ENCODE results near the gene WNK4.
"Not testable (repeated sequence)": the region's sequence is repeated elsewhere in the genome, so short reads cannot be mapped to it uniquely, and the experiment has no call there.

Gene WNK4

DNA sequence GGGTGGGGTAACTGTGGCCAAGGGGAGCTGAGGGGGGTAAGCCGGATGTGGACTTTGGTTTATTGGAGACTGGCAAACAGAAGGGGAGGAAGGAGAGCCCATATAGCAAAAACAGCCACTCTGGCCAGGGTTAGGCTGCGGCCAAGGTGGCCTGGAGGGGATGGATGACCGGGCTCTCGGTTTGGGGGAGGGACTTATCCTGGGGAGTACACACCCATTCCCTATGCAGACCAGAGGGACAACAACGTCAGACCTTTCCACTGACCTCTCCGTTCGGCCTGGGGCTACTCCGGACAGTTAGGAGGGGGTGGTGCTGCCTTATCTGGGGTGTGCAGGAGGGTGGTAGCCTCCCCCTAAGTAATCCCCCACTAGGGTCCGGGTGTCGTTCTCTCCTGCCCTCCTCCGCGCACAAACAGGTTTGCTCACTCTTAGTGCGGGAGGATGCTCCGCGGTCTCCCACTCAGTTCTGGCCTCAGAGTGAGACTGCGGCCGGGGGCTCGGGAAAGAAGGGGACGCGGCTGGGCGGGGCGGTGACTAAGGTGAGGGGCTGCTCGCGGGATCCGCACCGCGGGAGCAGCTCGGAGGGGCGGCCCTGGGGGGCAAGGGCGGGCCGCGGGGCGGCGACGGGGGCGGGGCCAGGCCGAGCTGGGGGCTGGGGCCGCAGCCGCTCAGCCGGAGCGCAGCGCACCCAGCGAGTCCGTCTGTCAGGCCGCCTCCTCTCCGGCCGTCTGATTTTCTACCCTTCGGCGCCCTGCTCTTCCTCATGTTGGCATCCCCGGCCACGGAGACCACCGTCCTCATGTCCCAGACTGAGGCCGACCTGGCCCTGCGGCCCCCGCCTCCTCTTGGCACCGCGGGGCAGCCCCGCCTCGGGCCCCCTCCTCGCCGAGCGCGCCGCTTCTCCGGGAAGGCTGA, at the start of gene WNK4:
TSS of gene WNK4 (plus strand) at position 675 of the 915 bp plus-strand sequence. CDS start at position 764, 89 bp downstream.
- DNase-seq (ENCODE audit: low read depth in 2 of 2) = no peak

DNA sequence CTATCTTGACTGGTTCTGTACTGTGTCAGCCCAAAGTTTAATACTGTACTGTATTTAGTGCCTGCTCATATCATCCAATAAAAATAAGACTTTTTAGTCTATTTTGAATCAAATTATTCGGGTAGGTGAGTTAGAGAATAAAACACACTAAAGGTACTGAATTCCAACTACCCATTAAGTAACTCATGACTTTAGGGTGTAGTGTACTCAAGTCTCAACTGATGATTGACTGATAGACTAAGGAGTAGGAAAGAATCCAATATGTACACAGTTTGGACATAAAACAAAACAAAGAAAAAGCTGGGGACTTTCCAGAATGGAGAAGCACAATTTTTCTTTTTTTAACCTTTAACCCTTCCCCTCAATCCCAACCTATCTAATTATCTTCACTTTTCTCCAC, 39.7 kb upstream of the WNK4 start:
- DNase-seq (ENCODE audit: low read depth in 2 of 2) = no peak

DNA sequence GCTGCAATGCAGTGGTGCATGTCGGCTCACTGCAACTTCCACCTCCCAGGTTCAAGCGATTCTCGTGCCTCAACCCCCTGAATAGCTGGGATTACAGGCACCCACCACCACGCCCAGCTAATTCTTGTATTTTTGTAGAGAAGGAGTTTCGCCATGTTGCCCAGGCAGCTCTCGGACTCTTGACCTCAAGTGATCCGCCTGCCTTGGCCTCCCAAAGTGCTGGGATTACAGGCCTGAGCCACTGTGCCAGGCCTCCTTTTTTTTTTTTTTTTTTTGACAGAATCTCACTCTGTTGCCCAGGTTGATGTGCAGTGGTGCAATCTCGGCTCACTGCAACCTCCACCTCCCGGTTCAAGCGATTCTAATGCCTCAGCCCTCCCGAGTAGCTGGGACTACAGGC, 37.5 kb upstream of the WNK4 start:
- DNase-seq (ENCODE audit: low read depth in 2 of 2) = not testable (repeated sequence)

DNA sequence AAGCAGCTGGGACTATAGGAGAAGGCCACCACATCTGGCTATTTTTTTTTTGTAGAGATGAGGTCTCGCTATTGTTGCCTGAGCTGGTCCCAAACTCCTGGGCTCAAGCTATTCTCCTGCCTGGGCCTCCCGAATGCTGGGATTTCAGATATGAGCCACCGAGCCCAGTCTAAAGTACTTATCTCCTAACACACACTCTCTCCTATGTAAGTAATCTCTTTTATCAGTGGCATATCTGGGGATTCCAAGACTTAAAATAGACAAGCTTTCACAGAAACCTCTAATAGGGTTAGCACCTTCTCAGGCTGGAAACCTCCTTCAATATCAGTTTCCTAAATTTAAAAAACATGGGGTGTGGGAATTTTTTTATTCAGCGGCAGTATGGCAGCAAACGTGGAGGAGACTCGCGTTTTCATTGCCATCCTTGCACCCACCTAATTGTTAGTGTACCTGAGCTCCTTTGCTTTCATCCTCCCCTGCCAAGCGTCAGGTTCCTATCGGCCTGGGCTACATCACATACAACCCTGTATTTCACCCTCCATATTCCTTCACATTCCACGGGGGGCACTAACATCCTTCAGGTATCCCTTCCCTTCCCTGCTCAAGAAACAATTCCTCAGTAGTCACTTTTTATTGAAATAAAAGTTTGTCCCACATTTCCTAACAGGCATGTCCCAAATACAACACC, 36.7 kb upstream of the WNK4 start:
- no peak for DNase-seq (ENCODE audit: low read depth in 2 of 2)

DNA sequence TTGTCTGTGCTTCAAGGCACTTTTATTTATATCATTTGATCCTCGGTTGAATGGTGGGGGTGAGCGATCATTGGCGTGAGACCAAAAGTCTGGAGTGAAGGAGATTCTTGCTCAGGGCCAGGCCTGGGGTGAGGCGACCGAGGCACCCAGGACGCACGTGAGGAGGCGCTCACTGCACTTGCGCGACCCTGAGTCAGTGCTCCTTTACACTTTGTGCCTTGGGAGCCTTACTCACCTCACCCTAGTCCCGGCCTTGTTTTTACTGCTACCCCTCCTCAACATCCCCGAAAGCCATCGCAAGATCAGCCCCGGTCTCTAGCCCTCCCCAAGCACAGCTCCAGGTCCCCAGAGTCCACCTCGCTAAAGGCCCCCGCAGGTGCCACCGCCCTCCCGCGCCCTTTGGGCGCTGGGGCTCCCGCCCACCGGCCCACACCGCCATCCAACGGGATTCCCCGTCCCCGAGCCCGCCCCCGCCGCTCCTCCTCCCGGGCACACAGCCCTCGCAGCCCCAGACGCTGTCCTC, 36.1 kb upstream of the WNK4 start:
- no peak for DNase-seq (ENCODE audit: low read depth in 2 of 2)

DNA sequence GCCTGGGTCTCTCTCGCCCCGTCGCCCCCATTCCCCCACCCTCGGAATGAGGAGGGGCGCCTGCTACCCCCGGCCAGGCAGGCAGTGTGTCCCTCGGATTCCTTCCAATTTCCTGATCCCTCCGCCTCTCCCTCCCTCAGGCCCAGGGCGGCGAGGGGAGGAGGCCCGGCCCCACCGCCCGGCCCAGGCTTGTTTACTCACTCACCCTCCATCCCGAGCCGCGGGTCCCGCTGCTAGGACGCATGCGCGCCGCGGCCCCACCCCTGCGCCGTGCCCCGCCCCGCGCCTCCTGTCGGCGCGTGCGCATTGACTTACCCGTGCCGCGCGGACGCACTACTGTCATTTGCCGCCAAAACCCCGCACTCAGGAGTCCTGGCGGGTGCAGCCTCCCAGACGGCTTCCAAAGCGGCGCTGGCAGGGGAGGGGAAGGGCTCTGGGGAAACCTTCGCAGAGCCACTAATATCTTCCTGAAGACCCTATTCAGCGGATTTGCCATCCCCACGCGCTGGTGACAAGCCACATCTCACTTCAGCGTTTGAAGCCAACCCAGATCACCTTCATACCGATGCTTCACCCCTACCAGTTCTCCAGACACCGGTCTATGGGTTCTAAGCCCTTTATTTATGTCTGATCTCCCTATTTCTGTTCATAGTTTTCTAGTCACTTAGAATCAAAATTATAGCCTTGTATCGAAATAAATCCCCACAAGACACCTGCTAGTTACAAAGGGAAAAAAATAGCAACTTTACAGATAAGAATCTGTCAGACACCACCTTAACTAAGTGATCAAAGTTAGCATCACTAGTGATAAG, 35.4 kb upstream of the WNK4 start, which contains the start of gene EZH1:
TSS of gene EZH1 (minus strand) at position 235 of the 812 bp plus-strand sequence. CDS start 16,099 bp downstream, outside the sequence.
- peak; percentile 75 to 77 for DNase-seq (ENCODE audit: low read depth in 2 of 2)

DNA sequence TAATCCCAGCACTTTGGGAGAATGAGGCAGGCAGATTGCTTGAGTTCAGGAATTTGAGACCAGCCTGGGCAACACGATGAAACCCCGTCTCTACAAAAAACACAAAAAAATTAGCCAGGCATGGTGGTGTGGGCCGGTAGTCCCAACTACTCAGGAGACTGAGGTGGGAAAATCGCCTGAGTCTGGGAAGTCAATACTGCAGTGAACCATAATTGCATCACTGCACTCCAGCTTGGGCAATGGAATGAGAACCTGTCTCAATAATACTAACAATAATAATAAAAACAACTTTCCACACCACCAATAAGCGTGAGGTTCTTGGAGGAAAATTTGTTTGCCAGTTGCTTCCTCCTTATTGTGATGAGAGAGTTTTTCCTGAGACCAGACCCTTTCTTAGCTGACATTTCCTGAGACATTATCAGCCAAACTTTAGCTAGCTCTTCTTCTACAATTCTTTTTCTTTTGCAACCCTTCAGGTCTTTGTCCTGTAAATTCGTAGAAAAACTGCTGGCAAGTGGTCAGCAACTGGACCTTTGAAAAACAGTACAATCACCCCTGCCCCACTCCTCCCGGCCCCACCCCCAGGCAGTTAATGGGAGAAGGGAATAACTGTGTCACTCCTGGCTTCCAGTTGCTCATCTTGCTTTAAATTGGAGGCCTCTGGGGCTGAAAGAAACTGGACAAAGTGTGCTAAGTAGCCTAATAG, 32.1 kb upstream of the WNK4 start:
- DNase-seq (ENCODE audit: low read depth in 2 of 2) = no peak

DNA sequence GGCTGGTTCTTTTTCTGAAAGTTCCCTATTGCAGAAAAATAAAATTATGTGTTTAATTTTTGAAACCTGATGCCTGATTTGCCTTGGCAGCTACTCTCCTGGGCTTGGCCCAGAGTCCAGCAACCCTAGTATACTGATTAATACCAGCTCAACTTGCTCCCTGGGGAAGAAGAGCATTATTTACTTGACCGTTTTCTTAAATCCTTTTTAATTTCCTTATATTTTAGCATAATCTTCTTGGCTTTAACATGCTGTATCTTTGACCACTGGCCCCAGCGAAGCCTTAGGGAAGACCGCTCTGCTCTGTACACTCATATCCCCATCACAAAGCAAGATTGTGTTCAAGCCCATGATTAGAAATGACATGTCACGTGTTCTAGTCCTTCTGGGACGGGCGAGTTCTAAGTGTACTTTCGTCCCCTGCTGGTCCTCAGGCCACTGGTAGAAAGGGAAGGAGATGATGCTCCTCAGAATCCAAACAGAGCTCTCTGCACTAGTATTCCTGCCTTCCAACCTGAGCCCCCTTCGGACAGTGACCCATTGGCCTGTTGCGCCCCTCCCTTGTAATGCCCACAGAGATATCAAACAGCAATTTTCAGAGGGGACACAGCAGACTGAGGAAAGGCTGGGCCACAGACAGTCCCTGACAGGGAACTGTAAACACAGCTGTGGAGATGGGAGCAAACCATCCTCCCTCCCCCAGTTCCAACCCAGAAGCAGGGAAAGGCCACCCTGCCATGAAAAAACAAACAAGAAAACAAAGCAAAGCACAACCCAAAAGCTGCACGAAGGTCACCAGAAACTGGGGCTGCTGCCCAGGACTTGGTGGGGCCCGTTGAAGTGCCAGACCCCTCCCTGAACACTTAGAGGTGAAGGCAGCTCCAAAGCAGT, 31.3 kb upstream of the WNK4 start:
- no peak for DNase-seq (ENCODE audit: low read depth in 2 of 2)

DNA sequence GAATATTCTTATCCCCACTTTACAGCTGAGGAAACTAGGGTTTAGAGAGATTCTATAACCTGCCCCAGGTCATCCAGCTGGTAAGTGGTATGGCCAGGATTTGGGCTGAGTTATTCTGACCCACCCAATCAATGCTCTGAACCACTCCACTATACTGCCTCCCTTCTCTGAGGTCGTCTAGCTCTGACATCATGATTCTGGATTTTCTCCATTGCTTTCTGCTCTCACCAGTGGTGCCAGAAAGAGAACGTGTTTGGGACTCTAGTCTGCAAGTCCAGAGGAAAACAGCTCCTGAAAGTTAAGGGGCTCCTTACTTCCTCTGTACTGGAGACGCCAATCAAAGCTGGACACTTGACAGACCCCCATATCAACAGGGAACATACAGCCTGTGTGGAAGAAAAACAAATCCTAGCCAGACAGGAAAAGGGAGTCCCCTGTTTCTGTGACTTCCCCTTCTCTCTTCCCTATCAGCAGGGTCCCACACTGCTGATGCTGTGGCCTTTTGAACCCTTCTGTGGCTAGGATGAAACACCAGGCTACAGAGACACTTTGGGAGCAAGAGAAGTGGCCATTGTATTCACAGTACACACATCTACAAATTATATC, 29.6 kb upstream of the WNK4 start:
- no peak for DNase-seq (ENCODE audit: low read depth in 2 of 2)

DNA sequence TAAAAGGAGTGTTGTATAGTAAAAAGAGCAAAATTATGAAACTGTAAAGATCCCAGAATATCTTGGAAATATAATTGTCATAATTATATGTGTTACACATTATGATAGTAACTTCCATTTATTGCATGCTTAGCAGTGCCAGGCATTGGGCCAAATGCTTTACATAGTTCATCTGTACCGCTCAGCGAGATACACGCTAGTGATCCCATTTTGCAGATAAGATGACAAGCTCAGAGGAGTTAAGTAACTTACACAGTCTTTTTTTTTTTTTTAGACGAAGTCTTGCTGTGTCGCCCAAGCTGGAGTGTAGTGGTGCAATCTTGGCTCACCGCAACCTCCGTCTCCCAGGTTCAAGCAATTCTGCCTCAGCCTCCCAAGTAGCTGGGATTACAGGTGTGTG, 28.8 kb upstream of the WNK4 start:
- no peak for DNase-seq (ENCODE audit: low read depth in 2 of 2)

DNA sequence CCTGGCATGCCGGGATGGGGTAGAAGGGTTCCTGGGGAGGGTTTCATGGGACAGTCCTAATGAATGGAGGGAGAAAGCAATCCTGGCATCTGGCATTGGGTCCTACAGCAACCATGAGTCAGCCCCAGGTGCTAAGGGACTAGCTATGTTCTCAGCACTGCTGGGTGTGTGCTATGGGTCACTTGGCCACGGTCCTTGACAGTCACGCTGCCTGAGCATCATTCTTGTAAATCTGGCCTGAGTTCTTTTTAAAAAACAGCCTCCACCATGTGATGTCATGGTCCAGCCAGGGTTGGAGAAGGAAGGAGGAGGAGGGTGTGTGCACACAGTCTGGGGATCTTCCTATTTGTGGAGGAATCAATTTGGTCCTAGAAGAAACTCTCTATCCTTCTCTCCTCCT, 25.6 kb upstream of the WNK4 start:
- DNase-seq (ENCODE audit: low read depth in 2 of 2) = no peak

DNA sequence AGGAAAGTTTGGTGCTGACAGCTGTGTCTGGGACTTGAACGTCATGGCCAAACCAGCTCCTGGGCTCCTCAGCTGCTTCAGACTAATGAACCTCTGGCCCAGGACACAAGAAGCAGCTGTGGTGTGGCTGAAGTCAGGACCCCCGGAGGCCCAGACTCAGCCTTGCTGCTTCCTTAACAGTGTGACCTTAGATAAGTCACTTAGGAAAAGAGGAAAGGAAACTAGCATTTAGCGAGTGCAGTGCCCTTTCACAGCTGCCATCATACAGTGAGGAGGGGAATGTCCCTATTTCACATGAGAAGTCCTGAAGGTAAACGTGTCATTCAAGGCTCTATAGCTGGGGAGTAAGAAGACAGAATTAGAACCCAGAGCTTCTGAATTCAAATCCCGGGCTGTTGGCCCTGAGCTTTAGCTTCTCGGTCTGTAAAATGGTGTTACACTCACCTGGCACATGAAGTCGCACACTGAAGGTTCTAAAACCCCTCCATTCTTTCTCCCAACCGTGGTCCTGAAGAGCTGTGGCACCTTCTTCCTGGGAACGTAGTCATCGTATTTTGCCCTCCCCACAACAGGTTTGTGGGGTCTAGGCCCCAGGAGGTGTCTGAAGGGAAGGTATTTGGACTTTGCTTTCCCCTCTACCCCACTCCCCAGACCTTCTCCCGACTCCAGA, 20.3 kb upstream of the WNK4 start:
- no peak for DNase-seq (ENCODE audit: low read depth in 2 of 2)

DNA sequence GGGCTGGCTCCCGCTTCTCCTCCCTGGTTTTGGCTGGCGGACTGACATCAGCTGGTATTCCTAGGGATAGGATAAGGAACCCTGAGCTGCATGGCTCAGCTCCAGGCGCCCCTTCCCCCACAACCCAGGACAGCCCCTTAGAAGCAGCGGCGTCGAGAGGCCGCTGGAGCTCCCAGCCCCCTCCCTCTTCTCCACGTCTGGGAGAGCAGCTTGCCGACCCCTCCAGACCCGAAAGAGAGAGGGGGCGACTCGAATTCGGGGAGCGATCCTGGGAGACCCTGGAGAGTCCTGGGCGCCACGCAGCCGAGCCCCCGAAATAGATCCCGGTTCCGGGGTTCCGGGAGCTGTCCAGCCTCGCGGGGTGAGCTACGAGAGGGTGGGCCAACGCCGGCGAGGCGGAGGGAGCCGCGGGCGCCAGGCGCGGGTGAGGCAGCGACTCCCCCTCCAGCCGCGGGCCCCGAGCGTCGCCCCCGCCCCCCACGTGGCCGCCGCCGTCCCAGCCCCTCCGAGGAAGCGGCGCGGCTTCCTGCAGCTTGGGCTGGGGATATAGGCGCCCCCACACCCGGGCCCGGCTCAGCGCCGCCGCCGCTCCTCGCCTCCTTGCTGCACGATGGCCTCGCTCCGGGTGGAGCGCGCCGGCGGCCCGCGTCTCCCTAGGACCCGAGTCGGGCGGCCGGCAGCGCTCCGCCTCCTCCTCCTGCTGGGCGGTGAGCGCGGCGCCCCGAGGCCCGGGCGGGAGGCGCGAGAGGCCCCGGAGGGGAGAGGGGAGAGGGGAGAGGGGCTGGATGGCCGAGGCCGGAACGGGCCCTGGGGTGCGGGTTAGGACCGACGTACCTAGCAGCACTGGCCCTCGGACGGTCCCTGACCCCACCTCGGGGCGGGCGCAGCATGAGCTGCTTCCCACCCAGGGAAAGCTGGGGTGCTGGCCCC, 19.5 kb upstream of the WNK4 start, which contains the start of gene RAMP2:
TSS of gene RAMP2 (plus strand) at position 576 of the 930 bp plus-strand sequence. CDS start at position 611, 35 bp downstream.
- no peak for DNase-seq (ENCODE audit: low read depth in 2 of 2)

DNA sequence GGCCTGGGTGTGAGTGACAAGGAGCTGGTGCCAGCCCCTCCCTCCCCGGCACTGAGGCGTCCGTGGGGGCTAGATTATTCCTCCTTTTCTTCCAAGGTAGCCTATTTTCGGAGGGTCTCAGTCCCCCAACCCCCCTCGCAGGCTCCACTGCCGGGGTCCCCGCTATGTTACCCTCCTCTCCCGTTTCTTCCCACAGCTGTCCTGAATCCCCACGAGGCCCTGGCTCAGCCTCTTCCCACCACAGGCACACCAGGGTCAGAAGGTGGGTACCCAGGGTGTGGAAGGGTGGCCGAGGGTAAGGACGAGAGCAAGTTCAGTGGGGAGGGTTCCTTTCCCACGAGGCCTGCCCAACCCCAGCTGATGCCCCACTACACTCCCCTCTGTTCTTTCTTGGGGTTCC, 18.8 kb upstream of the WNK4 start:
- DNase-seq (ENCODE audit: low read depth in 2 of 2) = no peak

DNA sequence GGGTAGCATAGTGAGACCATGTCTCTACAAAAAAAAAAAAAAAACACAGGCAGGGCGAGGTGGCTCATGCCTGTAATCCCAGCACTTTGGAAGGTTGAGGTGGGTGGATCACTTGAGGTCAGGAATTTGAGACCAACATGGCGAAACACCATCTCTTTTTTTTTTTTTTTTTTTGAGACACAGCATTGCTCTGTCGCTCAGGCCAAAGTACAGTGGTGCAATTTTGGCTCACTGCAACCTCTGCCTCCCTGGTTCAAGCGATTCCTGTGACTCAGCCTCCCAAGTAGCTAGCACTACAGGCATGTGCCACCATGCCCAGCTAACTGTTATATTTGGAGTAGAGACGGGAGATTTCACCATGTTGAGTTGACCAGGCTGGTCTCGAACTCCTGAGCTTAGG, 14.3 kb upstream of the WNK4 start:
- no peak for DNase-seq (ENCODE audit: low read depth in 2 of 2)

DNA sequence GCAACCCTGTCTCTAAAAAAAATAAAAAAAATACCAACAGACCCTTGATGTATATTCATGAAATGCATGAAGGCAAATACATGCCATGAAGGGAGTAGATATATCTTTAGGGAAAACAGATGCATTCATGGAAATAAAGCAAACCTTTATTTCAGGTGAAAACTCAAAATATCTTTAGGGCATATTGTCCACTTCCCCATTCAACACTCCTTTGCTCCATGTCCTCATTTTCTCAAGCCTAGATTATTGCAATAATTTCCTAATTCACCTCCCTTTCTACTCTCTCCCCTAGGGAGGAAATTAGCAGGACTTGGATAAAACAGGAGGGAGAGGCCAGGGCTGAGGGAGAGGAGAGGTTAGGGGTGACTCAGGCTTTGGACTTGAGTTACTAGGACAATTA, 12.9 kb upstream of the WNK4 start:
- DNase-seq (ENCODE audit: low read depth in 2 of 2) = no peak

DNA sequence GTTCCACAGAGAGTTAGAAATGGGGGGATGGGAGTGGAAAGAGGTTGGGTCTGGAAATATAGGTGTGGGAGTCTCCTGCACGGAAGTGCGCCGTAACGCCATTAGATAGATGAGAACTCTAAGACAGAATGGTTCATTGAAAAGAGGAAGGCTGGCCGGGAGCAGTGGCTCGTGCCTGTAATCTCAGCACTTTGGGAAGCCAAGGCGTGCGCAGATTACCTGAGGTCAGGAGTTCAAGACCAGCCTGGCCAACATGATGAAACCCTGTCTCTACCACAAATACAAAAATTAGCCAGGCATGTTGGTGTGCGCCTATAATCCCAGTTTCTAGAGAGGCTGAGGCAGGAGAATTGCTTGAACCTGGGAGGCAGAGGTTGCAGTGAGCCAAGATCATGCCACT, 12.4 kb upstream of the WNK4 start:
- not testable (repeated sequence) for DNase-seq (ENCODE audit: low read depth in 2 of 2)

DNA sequence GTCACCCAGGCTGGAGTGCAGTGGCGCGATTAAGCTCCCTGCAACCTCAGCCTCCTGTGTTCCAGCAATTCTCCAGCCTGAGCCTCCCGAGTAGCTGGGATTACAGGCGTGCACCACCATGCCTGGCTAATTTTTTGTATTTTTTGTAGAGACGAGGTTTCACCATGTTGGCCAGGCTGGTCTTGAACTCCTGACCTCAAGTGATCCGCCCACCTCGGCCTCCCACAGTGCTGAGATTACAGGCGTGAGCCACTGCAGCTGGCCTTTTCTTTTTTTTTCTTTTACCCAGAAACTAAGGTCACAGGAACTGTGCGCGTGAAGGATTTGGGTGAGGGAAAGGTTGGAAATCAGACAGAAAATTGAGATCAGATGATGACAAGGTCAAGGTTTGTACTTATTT, 10.4 kb upstream of the WNK4 start:
- DNase-seq (ENCODE audit: low read depth in 2 of 2) = not testable (repeated sequence)

All from fibroblast of skin of left biceps (primary cell).